GM21717 (cell line): Measurements from ENCODE around the gene LCMT2.
"Not testable (repeated sequence)": the region's sequence is repeated elsewhere in the genome, so short reads cannot be mapped to it uniquely, and the experiment has no call there.

Experiments used
- ATAC-seq: cut with Tn5 transposase; IDR thresholded peaks from one replicate; pipeline ENCODE4 v1.9.1; 2021; ENCODE audit warnings: mild to moderate bottlenecking, moderate library complexity; ENCODE audit not compliant: unreplicated experiment

The LCMT2 gene

GRCh38 chr15:43316016-43316970 lies 14.1 kb downstream of the LCMT2 start:
- ATAC-seq = no peak

GRCh38 chr15:43314171-43314570 lies 16.2 kb downstream of the LCMT2 start:
- no peak for ATAC-seq

GRCh38 chr15:43312378-43312777 lies 18.0 kb downstream of the LCMT2 start:
- ATAC-seq = no peak

GRCh38 chr15:43302205-43302817 lies 28.1 kb downstream of the LCMT2 start, which contains the start of gene TGM7:
Gene TGM7, minus strand, starts transcription at chr15:43302255.
- no peak for ATAC-seq

GRCh38 chr15:43299884-43300283 lies 30.5 kb downstream of the LCMT2 start:
- no peak for ATAC-seq

GRCh38 chr15:43299411-43299810 lies 31.0 kb downstream of the LCMT2 start:
- ATAC-seq = no peak

GRCh38 chr15:43294091-43294706 lies 36.2 kb downstream of the LCMT2 start:
- no peak for ATAC-seq

- no peak for ATAC-seq
Observed at GRCh38 chr15:43293432-43293831, 36.9 kb downstream of the LCMT2 start.

- no peak for ATAC-seq
Observed at GRCh38 chr15:43292375-43293078, 37.8 kb downstream of the LCMT2 start.

- not testable (repeated sequence) for ATAC-seq
Observed at GRCh38 chr15:43289656-43290055, 40.7 kb downstream of the LCMT2 start.

GRCh38 chr15:43287254-43287653 lies 43.1 kb downstream of the LCMT2 start:
- no peak for ATAC-seq

GRCh38 chr15:43286074-43286473 lies 44.3 kb downstream of the LCMT2 start:
- no peak for ATAC-seq

- ATAC-seq = no peak
Observed at GRCh38 chr15:43285609-43286037, 44.8 kb downstream of the LCMT2 start.

GRCh38 chr15:43283526-43283925 lies 46.8 kb downstream of the LCMT2 start:
- no peak for ATAC-seq

GRCh38 chr15:43281926-43282602 lies 48.3 kb downstream of the LCMT2 start:
- no peak for ATAC-seq

- no peak for ATAC-seq
Observed at GRCh38 chr15:43280996-43281395, 49.4 kb downstream of the LCMT2 start.

- no peak for ATAC-seq
Observed at GRCh38 chr15:43279496-43279895, 50.9 kb downstream of the LCMT2 start.

- ATAC-seq = no peak
Observed at GRCh38 chr15:43278869-43279268, 51.5 kb downstream of the LCMT2 start.

- no peak for ATAC-seq
Observed at GRCh38 chr15:43277901-43278300, 52.5 kb downstream of the LCMT2 start.

- ATAC-seq = no peak
Observed at GRCh38 chr15:43277231-43277823, 53.0 kb downstream of the LCMT2 start.
